Posterior cingulate gyrus (tissue), 11 donors: ENCODE data around the gene TTC8.
A peak's percentile ranks its signal among the peaks of the same experiment; 100 is the strongest.
"Not testable (repeated sequence)": the region's sequence is repeated elsewhere in the genome, so short reads cannot be mapped to it uniquely, and the experiment has no call there.

ENCODE experiments used
- DNase-seq, 10 donors: peaks; one replicate each; pipeline versions ENCODE4 v3.0.0 to v3.0.0-alpha.2; 2020 to 2021; ENCODE audit warnings: mixed read lengths in 3 of 10
- intact Hi-C: fragments of 100-400 bp; cut with DNase I; formaldehyde crosslinking; loops from one replicate; pipeline ENCODE4 v1.15.1; 2023

TTC8 gene

GRCh38 chr14:88857861-88858260 lies 33.4 kb downstream of the TTC8 start:
- intact Hi-C loops, DNase-seq: not testable (repeated sequence)

- DNase-seq, intact Hi-C loops: not testable (repeated sequence)
Observed at GRCh38 chr14:88859118-88859517, 34.7 kb downstream of the TTC8 start.

- DNase-seq: no peak
- intact Hi-C loops: no loop called here
Observed at GRCh38 chr14:88863167-88863566, 38.7 kb downstream of the TTC8 start.

GRCh38 chr14:88864198-88864597 lies 39.7 kb downstream of the TTC8 start:
- intact Hi-C loops: no loop called here
- no peak for DNase-seq

- DNase-seq: no peak
- intact Hi-C loops: loop anchor here (5.0 kb wide), 1 partner anchor 199 kb away; no protein-coding TSS in a partner anchor
Observed at GRCh38 chr14:88866305-88866704, 41.9 kb downstream of the TTC8 start.

- DNase-seq: no peak
- intact Hi-C loops: loop anchor here (5.0 kb wide), 1 partner anchor 201 kb away; no protein-coding TSS in a partner anchor
Observed at GRCh38 chr14:88868558-88869159, 44.2 kb downstream of the TTC8 start.

GRCh38 chr14:88870777-88871176 lies 46.3 kb downstream of the TTC8 start:
- intact Hi-C loops: no loop called here
- peak in 1 of 10 donors; percentile 20 for DNase-seq

GRCh38 chr14:88871429-88871828 lies 47.0 kb downstream of the TTC8 start:
- intact Hi-C loops: no loop called here
- no peak for DNase-seq

GRCh38 chr14:88872976-88873375 lies 48.5 kb downstream of the TTC8 start:
- intact Hi-C loops: no loop called here
- DNase-seq: peak in 1 of 10 donors; percentile 71

GRCh38 chr14:88877192-88877591 lies 52.7 kb downstream of the TTC8 start:
- intact Hi-C loops: no loop called here
- DNase-seq: no peak

- no peak for DNase-seq
- intact Hi-C loops: no loop called here
Observed at GRCh38 chr14:88879022-88879421, 54.6 kb downstream of the TTC8 start.

- intact Hi-C loops: no loop called here
- no peak for DNase-seq
Observed at GRCh38 chr14:88882236-88882635, 57.8 kb downstream of the TTC8 start.

GRCh38 chr14:88895116-88895515 lies 70.7 kb downstream of the TTC8 start:
- intact Hi-C loops: no loop called here
- no peak for DNase-seq

- DNase-seq: no peak
- intact Hi-C loops: no loop called here
Observed at GRCh38 chr14:88901189-88901588, 76.7 kb downstream of the TTC8 start.

- no peak for DNase-seq
- intact Hi-C loops: no loop called here
Observed at GRCh38 chr14:88901991-88902390, 77.5 kb downstream of the TTC8 start.

- intact Hi-C loops: no loop called here
- DNase-seq: no peak
Observed at GRCh38 chr14:88902850-88903249, 78.4 kb downstream of the TTC8 start.

- intact Hi-C loops: no loop called here
- no peak for DNase-seq
Observed at GRCh38 chr14:88904206-88904647, 79.8 kb downstream of the TTC8 start.

- DNase-seq: no peak
- intact Hi-C loops: no loop called here
Observed at GRCh38 chr14:88904864-88905263, 80.4 kb downstream of the TTC8 start.

GRCh38 chr14:88908216-88908615 lies 83.8 kb downstream of the TTC8 start:
- DNase-seq: no peak
- intact Hi-C loops: no loop called here

GRCh38 chr14:88910386-88910785 lies 85.9 kb downstream of the TTC8 start:
- intact Hi-C loops: no loop called here
- peak in 6 of 10 donors; percentile 16 to 86 (median 35) for DNase-seq

GRCh38 chr14:88911809-88912208 lies 87.4 kb downstream of the TTC8 start:
- no peak for DNase-seq
- intact Hi-C loops: no loop called here

- intact Hi-C loops: no loop called here
- no peak for DNase-seq
Observed at GRCh38 chr14:88914956-88915355, 90.5 kb downstream of the TTC8 start.

GRCh38 chr14:88919502-88919901 lies 95.1 kb downstream of the TTC8 start:
- intact Hi-C loops: no loop called here
- DNase-seq: no peak
